Right ventricle myocardium inferior (tissue), 1 donor: ENCODE results near the gene OR4S1. TPM values are rescaled to one million over a fixed set of nuclear protein-coding genes. Genes with fewer than 3 reads are reported as not detected.
"Not testable (repeated sequence)": the region's sequence is repeated elsewhere in the genome, so short reads cannot be mapped to it uniquely, and the experiment has no call there.

ENCODE experiments used
- ATAC-seq: fragments of 200-7000 bp; cut with Tn5 transposase; one replicate; pipeline ENCODE4 v1.9.1; 2020; ENCODE audit warnings: mild to moderate bottlenecking, moderate library complexity
- DNase-seq: peaks from one replicate; pipeline ENCODE4 v3.0.0; 2021; ENCODE audit errors: missing footprints
- intact Hi-C: fragments of 100-400 bp; cut with DNase I; formaldehyde crosslinking; loops from one replicate; pipeline ENCODE4 v1.11.0; 2022
- long read RNA-seq: library from polyadenylated mRNA; unstranded; transcript quantifications from one replicate; pipeline ENCODE4 v2.0.0, GENCODE V29; 2021
- total RNA-seq: library from RNA; stranded (reverse); fragmentation: NEBNext Ultra II Directional; extraction: Animal tissue kit (Norgen Biotek cat#: 25700); gene quantifications from one replicate; pipeline ENCODE4 v1.2.1, GENCODE V29; 2021
- donor health status: DM: no; HTN: yes; CAD: no; lungs with severe emphysema.

OR4S1 gene
- total RNA-seq = not detected
- long read RNA-seq = 0 reads

- DNase-seq (no peak), ATAC-seq (no peak)
- intact Hi-C loops = loop anchor here (2.0 kb wide), 1 partner anchor 133 kb away; no protein-coding TSS in a partner anchor
These were observed at the start of gene OR4S1 for GRCh38 chr11:48305923-48306322. Gene OR4S1, plus strand, starts transcription at chr11:48306223. Its CDS starts 0 bp downstream, at chr11:48306223.

GRCh38 chr11:48261600-48261999 is 44.4 kb upstream of the OR4S1 start:
- ATAC-seq (no peak), DNase-seq (no peak)
- intact Hi-C loops = no loop called here

GRCh38 chr11:48263423-48263911 is 42.6 kb upstream of the OR4S1 start, which contains the start of gene OR4X1:
Gene OR4X1, plus strand, starts transcription at chr11:48263861. Its CDS starts 0 bp downstream, at chr11:48263861.
- no peak for ATAC-seq
- intact Hi-C loops = no loop called here
- DNase-seq = no peak

DNA sequence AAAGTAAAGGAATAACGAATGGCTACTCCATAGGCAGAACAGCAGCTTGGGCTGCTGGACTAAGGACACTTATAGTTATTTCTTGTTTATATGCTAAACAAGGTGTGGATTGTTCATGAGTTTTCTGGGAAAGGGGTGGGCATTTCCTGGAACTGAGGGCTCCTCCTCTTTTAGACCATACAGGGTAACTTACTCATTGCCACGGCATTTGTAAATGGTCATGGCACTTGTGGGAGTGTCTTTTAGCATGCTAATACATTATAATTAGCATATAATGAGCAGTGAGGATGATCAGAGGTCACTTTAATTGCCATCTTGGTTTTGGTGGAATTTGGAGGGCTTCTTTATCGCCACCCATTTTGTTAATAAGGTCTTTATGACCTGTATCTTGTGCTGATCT is 35.4 kb upstream of the OR4S1 start:
- no peak for ATAC-seq
- intact Hi-C loops = no loop called here
- DNase-seq = no peak

- ATAC-seq (no peak), DNase-seq (no peak)
- intact Hi-C loops = no loop called here
These were observed 33.4 kb upstream of the OR4S1 start for GRCh38 chr11:48272606-48273005.

- DNase-seq (no peak), ATAC-seq (peak; percentile 57)
- intact Hi-C loops = loop anchor here (2.0 kb wide), 1 partner anchor 135 kb away; no protein-coding TSS in a partner anchor
These were observed 1.9 kb downstream of the OR4S1 start for GRCh38 chr11:48307760-48308386.

GRCh38 chr11:48313590-48313989 is 7.6 kb downstream of the OR4S1 start:
- intact Hi-C loops, ATAC-seq, DNase-seq: not testable (repeated sequence)

DNA sequence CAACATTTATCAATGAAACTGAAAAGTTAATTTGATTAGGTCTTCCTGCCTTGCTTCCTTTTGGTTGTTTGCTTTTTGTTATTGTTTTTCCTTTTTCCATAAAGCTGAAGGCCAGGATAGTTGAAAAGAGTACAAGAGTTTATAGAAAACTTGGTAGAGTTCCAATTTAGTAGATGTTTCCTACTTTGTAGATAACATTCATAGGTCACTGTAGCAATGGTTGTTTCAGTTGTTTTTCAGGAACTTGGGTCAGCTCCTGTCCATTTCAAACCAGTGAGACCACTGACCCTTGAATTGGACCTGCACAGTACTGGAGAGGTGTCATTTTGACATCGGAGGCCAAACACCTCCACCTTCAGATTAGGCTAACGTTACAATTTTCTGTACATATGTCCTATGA is 13.8 kb downstream of the OR4S1 start:
- DNase-seq, ATAC-seq, intact Hi-C loops: not testable (repeated sequence)

- DNase-seq, ATAC-seq, intact Hi-C loops: not testable (repeated sequence)
These were observed 18.6 kb downstream of the OR4S1 start, which contains the start of gene OR4C3 for GRCh38 chr11:48324620-48325019. Gene OR4C3, plus strand, starts transcription at chr11:48324920. Its CDS starts 102 bp downstream, at chr11:48325022.

GRCh38 chr11:48341466-48341865 is 35.4 kb downstream of the OR4S1 start:
- intact Hi-C loops = no loop called here
- DNase-seq (no peak), ATAC-seq (no peak)

DNA sequence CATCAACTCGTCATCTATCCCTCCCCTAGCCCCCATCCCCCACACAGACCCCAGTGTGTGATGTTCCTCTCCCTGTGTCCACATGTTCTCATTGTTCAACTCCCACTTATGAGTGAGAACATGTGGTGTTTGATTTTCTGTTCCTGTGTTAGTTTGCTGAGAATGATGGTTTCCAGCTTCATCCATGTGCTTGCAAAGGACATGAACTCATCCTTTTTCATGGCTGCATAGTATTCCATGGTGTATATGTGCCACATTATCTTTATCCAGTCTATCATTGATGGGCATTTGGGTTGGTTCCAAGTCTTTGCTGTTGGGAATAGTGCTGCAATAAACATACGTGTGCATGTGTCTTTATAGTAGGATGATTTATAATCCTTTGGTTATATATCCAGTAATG is 36.5 kb downstream of the OR4S1 start:
- ATAC-seq, intact Hi-C loops, DNase-seq: not testable (repeated sequence)

GRCh38 chr11:48346286-48346685 is 40.3 kb downstream of the OR4S1 start:
- ATAC-seq, DNase-seq, intact Hi-C loops: not testable (repeated sequence)

- ATAC-seq (peak; percentile 70), DNase-seq (no peak)
- intact Hi-C loops = loop anchor here (10.0 kb wide), 1 partner anchor 1671 kb away; no protein-coding TSS in a partner anchor
These were observed 48.0 kb downstream of the OR4S1 start for GRCh38 chr11:48354013-48354412.

- DNase-seq (no peak), ATAC-seq (peak; percentile 71)
- intact Hi-C loops = loop anchor here (10.0 kb wide), 1 partner anchor 1670 kb away; no protein-coding TSS in a partner anchor
These were observed 48.7 kb downstream of the OR4S1 start for GRCh38 chr11:48354677-48355076.

Other genes starting within 250 kb of the OR4S1 start
- gene OR4B1, start 89.4 kb upstream of the OR4S1 start, total RNA-seq = not detected
- not detected for gene OR4X2, start 61.1 kb upstream of the OR4S1 start, total RNA-seq
- not detected for gene OR4X1, start 42.4 kb upstream of the OR4S1 start, total RNA-seq
- not detected for gene OR4C3, start 18.7 kb downstream of the OR4S1 start, total RNA-seq
- not detected for gene OR4C5, start 60.2 kb downstream of the OR4S1 start, total RNA-seq
- not detected for gene OR4A47, start 182.6 kb downstream of the OR4S1 start, total RNA-seq